WTC11 (cell line): Measurements from ENCODE around the gene ZCCHC10. TPM values are rescaled to one million over a fixed set of nuclear protein-coding genes. Genes with fewer than 3 reads are reported as not detected.

ENCODE experiments used
- ATAC-seq: fragments of 200-7000 bp; cut with Tn5 transposase; 2 replicates; pipeline ENCODE4 v1.10.0; 2021; ENCODE audit warnings: mild to moderate bottlenecking, moderate library complexity
- CTCF ChIA-PET: fragments of 300-600 bp; sonication (Branson Sonifier 250); formaldehyde crosslinking; loops from one replicate; lab custom pipeline; 2021; ENCODE audit warnings: antibody characterized with exemption; lab: Charles Lee
- POLR2A ChIA-PET: fragments of 350-600 bp; sonication (Branson Sonifier 250); formaldehyde crosslinking; loops from one replicate; lab custom pipeline; 2021; ENCODE audit warnings: antibody characterized with exemption; lab: Charles Lee
- DNase-seq: peaks from one replicate; pipeline ENCODE4 v3.0.0; 2021; ENCODE audit warnings: low spot score
- H3K27ac Mint-ChIP-seq: 2 replicates; pipeline ENCODE4 v1.8.0; 2021; ENCODE audit warnings: mixed read lengths
- H3K27me3 Mint-ChIP-seq: 2 replicates; pipeline ENCODE4 v1.8.0; 2021; ENCODE audit warnings: low read depth, mild to moderate bottlenecking, moderate library complexity, mixed read lengths
- H3K36me3 Mint-ChIP-seq: 2 replicates; pipeline ENCODE4 v1.8.0; 2021; ENCODE audit warnings: mixed read lengths
- H3K4me1 Mint-ChIP-seq: 2 replicates; pipeline ENCODE4 v1.8.0; 2022; ENCODE audit warnings: mixed read lengths
- H3K4me3 Mint-ChIP-seq: 2 replicates; pipeline ENCODE4 v1.8.0; 2021; ENCODE audit warnings: mild to moderate bottlenecking, moderate library complexity, mixed read lengths
- H3K9me3 Mint-ChIP-seq: 2 replicates; pipeline ENCODE4 v1.8.0; 2021; ENCODE audit warnings: mixed read lengths
- AR ChIP-seq: fragments of 250-450 bp; sonication (Bioruptor Pico); IDR thresholded peaks from 2 replicates; pipeline ENCODE4 v1.9.0; 2021; ENCODE audit warnings: mild to moderate bottlenecking
- ARID4B ChIP-seq: sonication (generic); formaldehyde crosslinking; IDR thresholded peaks from 2 replicates; pipeline ENCODE4 v1.8.0; 2023; ENCODE audit warnings: missing genetic modification reagents, mild to moderate bottlenecking, borderline replicate concordance
- ATF1 ChIP-seq: sonication (generic); formaldehyde crosslinking; IDR thresholded peaks from 2 replicates; pipeline ENCODE4 v1.8.1; 2023; ENCODE audit warnings: mild to moderate bottlenecking, moderate library complexity, missing genetic modification reagents
- CDX4 ChIP-seq: fragments of 250-450 bp; sonication (Bioruptor Pico); IDR thresholded peaks from 2 replicates; pipeline ENCODE4 v1.9.0; 2021; ENCODE audit warnings: moderate library complexity, mild to moderate bottlenecking, inconsistent platforms, borderline replicate concordance
- CREB1 ChIP-seq: sonication (generic); formaldehyde crosslinking; IDR thresholded peaks from 2 replicates; pipeline ENCODE4 v1.8.0; 2023; ENCODE audit warnings: mild to moderate bottlenecking, missing genetic modification reagents
- FOXP4 ChIP-seq: sonication (generic); formaldehyde crosslinking; IDR thresholded peaks from 2 replicates; pipeline ENCODE4 v1.8.0; 2022; ENCODE audit warnings: mild to moderate bottlenecking, missing genetic modification reagents
- GABPB1 ChIP-seq: sonication (generic); formaldehyde crosslinking; IDR thresholded peaks from 2 replicates; pipeline ENCODE4 v1.8.1; 2023; ENCODE audit warnings: mild to moderate bottlenecking, missing genetic modification reagents
- IRF2 ChIP-seq: sonication (generic); formaldehyde crosslinking; IDR thresholded peaks from 2 replicates; pipeline ENCODE4 v1.8.0; 2022; ENCODE audit warnings: low read depth, missing genetic modification reagents, borderline replicate concordance
- JUN ChIP-seq: sonication (generic); formaldehyde crosslinking; IDR thresholded peaks from 2 replicates; pipeline ENCODE4 v1.8.0; 2023; ENCODE audit warnings: mild to moderate bottlenecking, missing genetic modification reagents
- KAT7 ChIP-seq: sonication (generic); formaldehyde crosslinking; IDR thresholded peaks from 2 replicates; pipeline ENCODE4 v1.8.1; 2023; ENCODE audit warnings: missing genetic modification reagents, mild to moderate bottlenecking, borderline replicate concordance
- NFATC4 ChIP-seq: fragments of 250-450 bp; sonication (Bioruptor Pico); IDR thresholded peaks from 2 replicates; pipeline ENCODE4 v1.9.0; 2021; ENCODE audit warnings: mild to moderate bottlenecking
- NR3C1 ChIP-seq: sonication (generic); formaldehyde crosslinking; conservative IDR thresholded peaks from 2 replicates; pipeline ENCODE4 v1.8.1; 2023; ENCODE audit warnings: low read depth, mild to moderate bottlenecking, missing genetic modification reagents
- PRRX2 ChIP-seq: fragments of 250-450 bp; sonication (Bioruptor Pico); IDR thresholded peaks from 2 replicates; pipeline ENCODE4 v1.8.0; 2021; ENCODE audit warnings: mild to moderate bottlenecking
- SMAD3 ChIP-seq: sonication (generic); formaldehyde crosslinking; IDR thresholded peaks from 2 replicates; pipeline ENCODE4 v1.8.0; 2022; ENCODE audit warnings: missing genetic modification reagents, mild to moderate bottlenecking, borderline replicate concordance
- SMAD4 ChIP-seq: sonication (generic); formaldehyde crosslinking; IDR thresholded peaks from 2 replicates; pipeline ENCODE4 v1.8.0; 2022; ENCODE audit warnings: mild to moderate bottlenecking, missing genetic modification reagents
- SP1 ChIP-seq: sonication (generic); formaldehyde crosslinking; conservative IDR thresholded peaks from 2 replicates; pipeline ENCODE4 v1.8.1; 2022; ENCODE audit warnings: missing genetic modification reagents
- USF2 ChIP-seq: sonication (generic); formaldehyde crosslinking; IDR thresholded peaks from 2 replicates; pipeline ENCODE4 v1.8.1; 2023; ENCODE audit warnings: mild to moderate bottlenecking, missing genetic modification reagents, moderate library complexity
- ZBTB43 ChIP-seq: sonication (generic); formaldehyde crosslinking; IDR thresholded peaks from 2 replicates; pipeline ENCODE4 v1.8.1; 2023; ENCODE audit warnings: mild to moderate bottlenecking, missing genetic modification reagents
- ZNF671 ChIP-seq: fragments of 250-450 bp; sonication (Bioruptor Pico); IDR thresholded peaks from 2 replicates; pipeline ENCODE4 v1.8.0; 2021; ENCODE audit warnings: mild to moderate bottlenecking
- total RNA-seq: library from RNA; stranded (reverse); gene quantifications from 3 replicates; pipeline ENCODE4 v1.2.3, GENCODE V29; 2021

The ZCCHC10 gene
- total RNA-seq, 1 experiment from 2014 or later = 22.9 TPM

GRCh38 chr5:132979976-132980375, 46.4 kb downstream of the ZCCHC10 start:
- no peak overlapping the region for H3K27ac Mint-ChIP-seq
- ChIA-PET POLR2A (no interaction called here), CTCF (no interaction called here)
- H3K36me3 Mint-ChIP-seq = peaks cover 10% of the 10 kb centered on the region
- ATAC-seq = no peak
- TF ChIP-seq GABPB1 (CRISPR knock-in tag) (no peak), CDX4 (CRISPR knock-in tag) (no peak), IRF2 (CRISPR knock-in tag) (no peak), NR3C1 (no peak)
- H3K9me3 Mint-ChIP-seq = peaks cover 24% of the 10 kb centered on the region
- no peak for DNase-seq
- H3K4me1 Mint-ChIP-seq = no peaks in the 10 kb centered on the region
- H3K4me3 Mint-ChIP-seq = no peak overlapping the region
- no peaks in the 10 kb centered on the region; the same call in 1 of the 2 replicates for H3K27me3 Mint-ChIP-seq

GRCh38 chr5:132979367-132979940, 46.9 kb downstream of the ZCCHC10 start:
- ChIA-PET CTCF (no interaction called here), POLR2A (no interaction called here)
- H3K27ac Mint-ChIP-seq = no peak overlapping the region
- DNase-seq = no peak
- H3K4me1 Mint-ChIP-seq = no peaks in the 10 kb centered on the region
- peaks cover 18% of the 10 kb centered on the region for H3K9me3 Mint-ChIP-seq
- H3K4me3 Mint-ChIP-seq = no peak overlapping the region
- no peak for TF ChIP-seq SMAD4 (CRISPR knock-in tag)
- TF ChIP-seq ZBTB43 (CRISPR knock-in tag) = no peak
- no peak for TF ChIP-seq FOXP4 (CRISPR knock-in tag)
- TF ChIP-seq NFATC4 (CRISPR knock-in tag) = no peak
- peaks cover 5% of the 10 kb centered on the region for H3K36me3 Mint-ChIP-seq
- no peaks in the 10 kb centered on the region; the same call in 1 of the 2 replicates for H3K27me3 Mint-ChIP-seq
- no peak for ATAC-seq

GRCh38 chr5:132976852-132977251, 49.5 kb downstream of the ZCCHC10 start:
- H3K27ac Mint-ChIP-seq = no peak overlapping the region
- H3K4me1 Mint-ChIP-seq = no peaks in the 10 kb centered on the region
- ChIA-PET POLR2A (interaction anchor here (0.7 to 1.5 kb wide), 2 partner anchors 75 to 288 kb away, joined by 3 to 5 read pairs; partner anchors contain the start of gene HSPA4), CTCF (no interaction called here)
- H3K9me3 Mint-ChIP-seq = peaks cover 17% of the 10 kb centered on the region
- H3K27me3 Mint-ChIP-seq = no peaks in the 10 kb centered on the region; the same call in 1 of the 2 replicates
- no peak for ATAC-seq
- no peak for DNase-seq
- peaks cover 4% of the 10 kb centered on the region for H3K36me3 Mint-ChIP-seq
- H3K4me3 Mint-ChIP-seq = no peak overlapping the region
- TF ChIP-seq ATF1 (CRISPR knock-in tag) (no peak), ZNF671 (CRISPR knock-in tag) (no peak), PRRX2 (CRISPR knock-in tag) (no peak), CREB1 (CRISPR knock-in tag) (no peak), ARID4B (CRISPR knock-in tag) (no peak), SP1 (no peak), SMAD3 (no peak), USF2 (no peak), JUN (CRISPR knock-in tag) (no peak), KAT7 (CRISPR knock-in tag) (no peak), AR (no peak), CDX4 (CRISPR knock-in tag) (no peak)
